ENCODE data around the gene SMC3. TPM values are rescaled to one million over a fixed set of nuclear protein-coding genes. Genes with fewer than 3 reads are reported as not detected.

Gene SMC3
- total RNA-seq, 6 experiments from 2014 or later: 9.9 to 14.0 (median 11.9) TPM

GRCh38 chr10:110574420-110574819, 6.9 kb downstream of the SMC3 start:
- Histone ChIP-seq H3K4me3 (no peak overlapping the region), H3K27me3 (no peaks in the 10 kb centered on the region), H3K27ac (no peak overlapping the region), H3K9me3 (no peaks in the 10 kb centered on the region), H3K36me3 (peaks cover 5 to 24% (median 7%) of the 10 kb centered on the region in 4 donors), H3K4me1 (peaks cover 0 to 4% (median 0%) of the 10 kb centered on the region in 4 donors)
- TF ChIP-seq POLR2A (IDR thresholded peaks at IDR 0.05) (no peak), CTCF (IDR thresholded peaks at IDR 0.05) (no peak)
- DNase-seq (no peak), ATAC-seq (no peak)
- intact Hi-C loops (cut with DNase I): no loop called here
- WGBS (ENCODE audit: insufficient coverage, low coverage, low lambda C conversion rate, missing lambda C conversion rate): 80% methylated on average over 5 of the region's 5 CpGs

- Histone ChIP-seq H3K27me3 (no peaks in the 10 kb centered on the region), H3K36me3 (peaks cover 6 to 40% (median 10%) of the 10 kb centered on the region in 4 donors), H3K27ac (no peak overlapping the region), H3K9me3 (no peaks in the 10 kb centered on the region), H3K4me1 (no peaks in the 10 kb centered on the region), H3K4me3 (no peak overlapping the region)
- no peak for DNase-seq
- ATAC-seq: no peak
- TF ChIP-seq CTCF (IDR thresholded peaks at IDR 0.05) (no peak), POLR2A (IDR thresholded peaks at IDR 0.05) (no peak)
- 82% methylated on average over 5 of the region's 5 CpGs for WGBS (ENCODE audit: insufficient coverage, low coverage, low lambda C conversion rate, missing lambda C conversion rate)
- intact Hi-C loops (cut with DNase I): no loop called here
Measured at GRCh38 chr10:110576220-110576619, 8.7 kb downstream of the SMC3 start.

GRCh38 chr10:110577056-110577455, 9.6 kb downstream of the SMC3 start:
- no peak for ATAC-seq
- no peak overlapping the region for H3K27ac ChIP-seq
- intact Hi-C loops (cut with DNase I): no loop called here
- no peaks in the 10 kb centered on the region for H3K9me3 ChIP-seq
- TF ChIP-seq CTCF (IDR thresholded peaks at IDR 0.05) (no peak), POLR2A (IDR thresholded peaks at IDR 0.05) (no peak)
- peaks cover 6 to 49% (median 18%) of the 10 kb centered on the region in 4 donors for H3K36me3 ChIP-seq
- no peaks in the 10 kb centered on the region for H3K4me1 ChIP-seq
- H3K4me3 ChIP-seq: no peak overlapping the region
- DNase-seq: no peak
- 87% methylated on average over 3 of the region's 3 CpGs for WGBS (ENCODE audit: insufficient coverage, low coverage, low lambda C conversion rate, missing lambda C conversion rate)
- H3K27me3 ChIP-seq: no peaks in the 10 kb centered on the region

- 95% methylated on average over 3 of the region's 3 CpGs for WGBS (ENCODE audit: insufficient coverage, low coverage, low lambda C conversion rate, missing lambda C conversion rate)
- no peak for DNase-seq
- intact Hi-C loops (cut with DNase I): no loop called here
- Histone ChIP-seq H3K27me3 (no peaks in the 10 kb centered on the region), H3K4me3 (no peak overlapping the region), H3K9me3 (no peaks in the 10 kb centered on the region), H3K4me1 (no peaks in the 10 kb centered on the region), H3K27ac (no peak overlapping the region), H3K36me3 (peaks cover 0 to 71% (median 32%) of the 10 kb centered on the region in 4 donors)
- TF ChIP-seq POLR2A (IDR thresholded peaks at IDR 0.05) (no peak), CTCF (IDR thresholded peaks at IDR 0.05) (no peak)
- ATAC-seq: no peak
Measured at GRCh38 chr10:110584006-110584405, 16.5 kb downstream of the SMC3 start.

GRCh38 chr10:110591760-110592159, 24.3 kb downstream of the SMC3 start:
- Histone ChIP-seq H3K4me1 (no peaks in the 10 kb centered on the region), H3K9me3 (no peaks in the 10 kb centered on the region), H3K4me3 (no peak overlapping the region), H3K27ac (no peak overlapping the region), H3K27me3 (no peaks in the 10 kb centered on the region), H3K36me3 (peaks cover 6 to 64% (median 27%) of the 10 kb centered on the region in 4 donors)
- DNase-seq (no peak), ATAC-seq (no peak)
- 94% methylated on average over 5 of the region's 5 CpGs for WGBS (ENCODE audit: insufficient coverage, low coverage, low lambda C conversion rate, missing lambda C conversion rate)
- TF ChIP-seq CTCF (IDR thresholded peaks at IDR 0.05): no peak
- no peak for TF ChIP-seq POLR2A (IDR thresholded peaks at IDR 0.05)
- intact Hi-C loops (cut with DNase I): no loop called here

Data from right lobe of liver (tissue), 6 donors.